ENCODE results near the gene TRAP1. TPM values are rescaled to one million over a fixed set of nuclear protein-coding genes. Genes with fewer than 3 reads are reported as not detected.

Gene TRAP1
- total and polyA plus RNA-seq, 11 donors, result 65.4 to 142 (median 110) TPM

DNA sequence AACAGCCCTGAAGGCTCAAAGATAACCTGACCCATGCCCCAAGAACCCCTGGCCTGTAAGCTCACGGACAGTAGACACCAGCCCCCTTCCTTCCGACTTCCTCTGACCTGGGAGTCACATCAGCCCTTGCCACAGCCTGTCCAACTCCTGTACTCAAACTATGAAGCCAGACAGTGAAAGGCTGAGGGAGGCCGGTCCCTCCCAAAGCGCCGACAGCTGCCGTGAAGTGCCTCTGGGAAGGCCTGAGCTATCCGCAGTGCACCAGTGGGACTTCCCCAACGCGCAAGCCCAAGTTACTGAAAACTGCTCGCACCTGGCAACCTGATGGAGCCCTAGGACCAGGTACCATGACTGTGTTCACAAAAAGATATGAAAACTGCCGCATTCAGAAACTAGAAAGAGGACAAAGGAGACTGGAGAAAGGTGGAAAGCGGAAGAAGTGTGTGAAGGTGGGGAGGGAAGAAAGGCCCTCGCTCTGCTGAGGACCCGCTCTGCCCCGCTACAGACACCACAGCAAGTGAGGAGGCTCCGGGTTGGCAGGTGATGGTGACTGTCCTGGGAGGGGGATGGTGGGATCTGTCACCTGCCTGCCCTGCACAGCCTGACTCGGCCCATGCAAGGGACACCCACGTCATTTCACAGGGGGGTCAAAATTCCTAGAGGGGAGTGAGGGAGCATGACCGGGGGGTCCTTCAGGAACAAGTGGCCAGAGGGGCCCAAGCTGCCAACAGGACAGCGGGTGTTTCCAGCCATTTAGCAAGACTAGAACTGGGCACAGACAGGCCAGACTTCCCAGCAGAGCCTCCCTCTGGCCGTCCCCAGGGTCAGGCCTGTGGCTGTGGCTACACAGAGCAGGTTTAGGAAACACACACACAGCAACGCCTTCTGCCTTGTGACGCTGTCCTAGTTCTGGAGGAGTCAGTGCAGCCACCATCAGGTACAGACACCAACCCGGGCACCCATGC is 13.1 kb upstream of the TRAP1 start:
- no peak overlapping the region for H3K27ac ChIP-seq
- H3K9me3 ChIP-seq, result no peaks in the 10 kb centered on the region
- DNase-seq (peak in 1 of 5 donors; percentile 37), ATAC-seq (peak in 1 of 4 donors; percentile 8)
- TF ChIP-seq, protein P1, sequence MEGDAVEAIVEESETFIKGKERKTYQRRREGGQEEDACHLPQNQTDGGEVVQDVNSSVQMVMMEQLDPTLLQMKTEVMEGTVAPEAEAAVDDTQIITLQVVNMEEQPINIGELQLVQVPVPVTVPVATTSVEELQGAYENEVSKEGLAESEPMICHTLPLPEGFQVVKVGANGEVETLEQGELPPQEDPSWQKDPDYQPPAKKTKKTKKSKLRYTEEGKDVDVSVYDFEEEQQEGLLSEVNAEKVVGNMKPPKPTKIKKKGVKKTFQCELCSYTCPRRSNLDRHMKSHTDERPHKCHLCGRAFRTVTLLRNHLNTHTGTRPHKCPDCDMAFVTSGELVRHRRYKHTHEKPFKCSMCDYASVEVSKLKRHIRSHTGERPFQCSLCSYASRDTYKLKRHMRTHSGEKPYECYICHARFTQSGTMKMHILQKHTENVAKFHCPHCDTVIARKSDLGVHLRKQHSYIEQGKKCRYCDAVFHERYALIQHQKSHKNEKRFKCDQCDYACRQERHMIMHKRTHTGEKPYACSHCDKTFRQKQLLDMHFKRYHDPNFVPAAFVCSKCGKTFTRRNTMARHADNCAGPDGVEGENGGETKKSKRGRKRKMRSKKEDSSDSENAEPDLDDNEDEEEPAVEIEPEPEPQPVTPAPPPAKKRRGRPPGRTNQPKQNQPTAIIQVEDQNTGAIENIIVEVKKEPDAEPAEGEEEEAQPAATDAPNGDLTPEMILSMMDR (IDR thresholded peaks at IDR 0.05), result no peak
- no peak for TF ChIP-seq POLR2A (IDR thresholded peaks at IDR 0.05)
- no peak overlapping the region for H3K4me3 ChIP-seq
- H3K27me3 ChIP-seq, result no peaks in the 10 kb centered on the region
- WGBS, 4 donors, result 84 to 92% (median 86%) methylated on average over 18 to 24 of the region's 24 CpGs
- intact Hi-C loops (cut with DNase I), result no loop called here
- H3K4me1 ChIP-seq, result no peaks in the 10 kb centered on the region
- peaks cover 2 to 97% (median 89%) of the 10 kb centered on the region in 9 donors for H3K36me3 ChIP-seq

DNA sequence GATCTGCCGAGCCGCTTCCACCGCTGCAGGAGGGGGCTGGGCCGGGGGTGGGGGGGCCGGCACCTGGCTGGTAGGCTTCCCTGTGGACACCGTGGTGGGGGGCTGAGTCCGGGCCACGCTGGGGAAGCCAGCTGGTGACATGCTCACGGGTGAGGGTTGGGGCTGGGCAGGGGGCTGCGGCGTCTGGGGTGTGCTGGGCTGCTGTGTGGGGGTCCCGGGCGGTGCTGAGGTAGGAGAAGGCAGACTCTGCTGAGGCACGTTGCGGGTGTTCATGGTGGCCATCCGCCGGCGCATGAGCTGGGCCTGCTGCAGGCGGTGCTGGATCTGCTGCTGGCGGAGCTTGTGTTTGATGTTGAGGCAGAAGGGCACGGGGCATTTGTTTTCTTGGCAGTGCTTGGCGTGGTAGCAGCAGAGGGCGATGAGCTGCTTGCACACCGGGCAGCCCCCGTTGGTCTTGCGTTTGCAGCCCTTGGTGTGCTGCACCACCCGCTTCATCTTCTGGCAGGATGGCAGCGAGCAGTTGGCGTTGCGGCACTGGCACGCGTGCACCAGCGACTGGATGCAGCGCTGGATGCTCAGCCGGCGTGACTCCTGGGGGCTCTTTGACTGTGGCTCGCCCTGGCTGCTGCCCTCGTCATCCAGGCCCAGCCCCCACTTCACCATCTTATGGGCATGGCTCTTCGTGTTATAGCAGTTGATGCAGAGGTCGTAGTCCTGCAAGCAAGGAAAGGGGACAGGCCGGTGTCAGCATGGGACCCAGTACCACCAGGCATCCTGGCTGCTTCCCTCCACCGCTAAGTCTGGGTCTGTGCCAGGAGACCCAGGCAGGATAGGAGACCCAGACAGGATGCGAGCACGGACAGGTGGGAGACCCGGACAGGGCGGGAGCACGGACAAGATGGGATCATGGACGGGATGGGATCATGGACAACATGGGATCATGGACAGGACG is 12.1 kb upstream of the TRAP1 start:
- Histone ChIP-seq H3K9me3 (no peaks in the 10 kb centered on the region), H3K27me3 (no peaks in the 10 kb centered on the region), H3K36me3 (peaks cover 0 to 87% (median 79%) of the 10 kb centered on the region in 9 donors), H3K4me1 (no peaks in the 10 kb centered on the region), H3K27ac (no peak overlapping the region), H3K4me3 (no peak overlapping the region)
- intact Hi-C loops (cut with DNase I), result no loop called here
- no peak for TF ChIP-seq POLR2A (IDR thresholded peaks at IDR 0.05)
- TF ChIP-seq, protein P1 (IDR thresholded peaks at IDR 0.05), result no peak
- DNase-seq, result no peak
- 89 to 92% (median 91%) methylated on average over 25 to 49 of the region's 49 CpGs for WGBS, 4 donors
- ATAC-seq, result peak in 2 of 4 donors; percentile 18 to 21

DNA sequence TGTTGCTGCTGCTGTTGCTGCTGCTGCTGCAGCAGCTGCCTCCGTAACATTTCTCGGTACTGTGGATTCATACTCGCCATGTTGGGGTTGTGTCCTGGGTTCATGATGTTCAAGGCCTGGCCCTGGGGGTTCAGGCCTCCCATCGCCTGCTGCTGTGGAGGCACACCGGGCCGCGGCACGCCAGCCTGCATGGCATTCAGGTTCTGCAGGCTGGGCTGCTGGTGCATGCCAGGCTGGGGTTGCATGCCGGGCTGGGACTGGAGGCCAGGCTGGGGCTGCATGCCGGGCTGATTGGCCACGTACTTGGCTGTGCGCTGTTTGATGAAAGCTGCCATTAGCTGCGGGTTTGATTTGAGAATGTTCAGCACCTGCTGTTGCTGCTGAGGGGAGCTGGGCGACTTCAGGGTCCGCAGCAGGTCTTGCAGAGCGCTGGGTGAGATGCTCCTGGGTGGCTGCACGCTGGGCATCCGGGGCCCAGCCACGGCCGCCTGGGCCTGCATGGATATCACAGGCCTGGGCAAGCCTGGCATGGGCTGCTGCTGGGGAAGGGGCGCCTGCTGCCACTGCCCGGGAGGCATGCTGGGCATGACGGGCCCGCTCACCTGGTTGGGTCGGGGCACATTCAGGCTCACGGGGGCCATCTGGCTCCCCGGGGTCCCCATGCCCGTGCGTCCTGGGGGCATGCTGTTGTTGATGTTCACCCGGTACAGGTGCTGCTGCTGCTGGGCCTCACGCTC is 11.3 kb upstream of the TRAP1 start:
- Histone ChIP-seq H3K27me3 (no peaks in the 10 kb centered on the region), H3K4me1 (no peaks in the 10 kb centered on the region), H3K36me3 (peaks cover 0 to 79% (median 71%) of the 10 kb centered on the region in 9 donors), H3K9me3 (no peaks in the 10 kb centered on the region), H3K4me3 (no peak overlapping the region), H3K27ac (no peak overlapping the region)
- no peak for DNase-seq
- no peak for ATAC-seq
- TF ChIP-seq POLR2A (IDR thresholded peaks at IDR 0.05), result no peak
- TF ChIP-seq, protein P1 (IDR thresholded peaks at IDR 0.05), result no peak
- intact Hi-C loops (cut with DNase I), result no loop called here
- 92 to 95% (median 94%) methylated on average over 22 to 31 of the region's 31 CpGs for WGBS, 4 donors
